Hematopoietic multipotent progenitor cell (in vitro differentiated cells): ENCODE results near the gene GRIP1. TPM values are rescaled to one million over a fixed set of nuclear protein-coding genes. Genes with fewer than 3 reads are reported as not detected.

ENCODE experiments used
- DNase-seq, 3 donors: peaks; one replicate each; pipeline ENCODE4 v3.0.0-alpha.2; 2011 to 2015; ENCODE audit warnings: low read depth in 2 of 3, low spot score in 2 of 3
- total RNA-seq: library from RNA; depleted of rRNA; stranded (reverse); fragments of >200 nt; gene quantifications from one replicate; pipeline ENCODE4 v1.2.3, GENCODE V29; 2012

The GRIP1 gene
- total RNA-seq, 1 donor: 0.54 TPM

- no peak for DNase-seq
These were observed 73.6 kb downstream of the GRIP1 start for GRCh38 chr12:66605293-66605692.

- no peak for DNase-seq
These were observed 74.8 kb downstream of the GRIP1 start for GRCh38 chr12:66603981-66604479.

GRCh38 chr12:66603461-66603860, 75.4 kb downstream of the GRIP1 start:
- no peak for DNase-seq

- DNase-seq: no peak
These were observed 76.3 kb downstream of the GRIP1 start for GRCh38 chr12:66602483-66603143.

- DNase-seq: no peak
These were observed 78.0 kb downstream of the GRIP1 start for GRCh38 chr12:66600903-66601302.

- no peak for DNase-seq
These were observed 79.1 kb downstream of the GRIP1 start for GRCh38 chr12:66599816-66600215.

GRCh38 chr12:66598608-66599007, 80.3 kb downstream of the GRIP1 start:
- DNase-seq: no peak

GRCh38 chr12:66598079-66598478, 80.8 kb downstream of the GRIP1 start:
- no peak for DNase-seq

GRCh38 chr12:66596199-66596598, 82.7 kb downstream of the GRIP1 start:
- no peak for DNase-seq

GRCh38 chr12:66594688-66595087, 84.2 kb downstream of the GRIP1 start:
- no peak for DNase-seq

GRCh38 chr12:66590275-66590985, 88.4 kb downstream of the GRIP1 start:
- DNase-seq: no peak

- no peak for DNase-seq
These were observed 89.8 kb downstream of the GRIP1 start for GRCh38 chr12:66589095-66589494.

- DNase-seq: no peak
These were observed 91.0 kb downstream of the GRIP1 start for GRCh38 chr12:66587912-66588311.

- no peak for DNase-seq
These were observed 94.2 kb downstream of the GRIP1 start for GRCh38 chr12:66584673-66585072.

GRCh38 chr12:66573605-66574004, 105.3 kb downstream of the GRIP1 start:
- no peak for DNase-seq

- no peak for DNase-seq
These were observed 106.0 kb downstream of the GRIP1 start for GRCh38 chr12:66572845-66573244.

- no peak for DNase-seq
These were observed 107.4 kb downstream of the GRIP1 start for GRCh38 chr12:66571361-66571915.

GRCh38 chr12:66563220-66563619, 115.7 kb downstream of the GRIP1 start:
- no peak for DNase-seq

GRCh38 chr12:66555113-66555512, 123.8 kb downstream of the GRIP1 start:
- no peak for DNase-seq

- no peak for DNase-seq
These were observed 126.2 kb downstream of the GRIP1 start for GRCh38 chr12:66552716-66553115.

GRCh38 chr12:66550626-66551025, 128.2 kb downstream of the GRIP1 start:
- no peak for DNase-seq

GRCh38 chr12:66549050-66549389, 129.9 kb downstream of the GRIP1 start:
- no peak for DNase-seq
